Ascending aorta (tissue), 2 donors: ENCODE data around the gene KCNH5. TPM values are rescaled to one million over a fixed set of nuclear protein-coding genes. Genes with fewer than 3 reads are reported as not detected.

ENCODE experiments used
- DNase-seq, 2 donors: peaks; one replicate each; pipeline ENCODE4 v3.0.0-alpha.2; 2019; ENCODE audit warnings: low spot score in 2 of 2
- H3K27ac ChIP-seq, 2 donors: fragments of 200-600 bp; sonication (generic); one replicate each; pipeline ENCODE4 v1.5.1; 2016 to 2017; ENCODE audit warnings: mild to moderate bottlenecking in 1 of 2
- H3K27me3 ChIP-seq: fragments of 200-600 bp; sonication (generic); one replicate; pipeline ENCODE4 v1.5.1; 2017
- H3K36me3 ChIP-seq, 2 donors: fragments of 200-600 bp; sonication (generic); one replicate each; pipeline ENCODE4 v1.5.1; 2016
- H3K4me1 ChIP-seq, 2 donors: fragments of 200-600 bp; sonication (generic); one replicate each; pipeline ENCODE4 v1.5.1; 2016 to 2017; ENCODE audit warnings: mild to moderate bottlenecking in 1 of 2
- H3K4me3 ChIP-seq, 2 donors: fragments of 200-600 bp; sonication (generic); one replicate each; pipeline ENCODE4 v1.5.1; 2016 to 2017; ENCODE audit warnings: mild to moderate bottlenecking in 1 of 2
- H3K9me3 ChIP-seq, 2 donors: fragments of 200-600 bp; sonication (generic); one replicate each; pipeline ENCODE4 v1.5.1; 2016
- intact Hi-C: fragments of 100-400 bp; cut with DNase I; formaldehyde crosslinking; loops from one replicate; pipeline ENCODE4 v1.15.1; 2023
- total RNA-seq: library from RNA; depleted of rRNA; stranded (reverse); fragments of >200 nt; gene quantifications from one replicate; pipeline ENCODE4 v1.1.0, GENCODE V29; 2016
- TF ChIP-seq, protein P1 (sequence below), 3 experiments: fragments of 200-600 bp in 2 of 3; fragments of 450-650 bp in 1 of 3; sonication (generic) in 2 of 3; IDR thresholded peaks; one replicate each; pipeline ENCODE4 v1.5.1; 2016 to 2019; ENCODE audit warnings: antibody characterized with exemption in 3 of 3, mild to moderate bottlenecking in 1 of 3, moderate library complexity in 1 of 3

The KCNH5 gene
- total RNA-seq, 1 donor from 2014 or later: not detected

DNA sequence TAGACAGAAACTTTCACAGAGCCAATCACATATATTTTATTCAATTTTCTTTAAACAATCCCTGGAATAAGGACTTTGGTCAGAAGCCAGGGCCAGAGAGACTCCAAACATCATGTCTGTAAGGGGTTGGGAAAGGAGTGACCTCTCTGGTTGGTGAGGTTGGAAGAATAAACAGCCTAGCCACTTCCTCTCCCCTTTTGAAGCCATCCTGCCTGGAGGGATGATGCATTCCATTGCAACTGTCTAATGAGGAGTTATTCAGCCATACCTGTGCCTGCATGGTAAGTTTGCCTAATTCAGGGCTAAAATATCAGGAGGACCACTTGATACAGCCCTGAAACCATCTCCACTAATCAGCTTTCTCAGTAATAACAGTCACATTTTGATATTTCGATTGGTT lies 299.8 kb downstream of the KCNH5 start:
- no peak for DNase-seq
- Histone ChIP-seq H3K9me3 (no peaks in the 10 kb centered on the region), H3K4me1 (no peaks in the 10 kb centered on the region), H3K27ac (no peak overlapping the region), H3K4me3 (no peak overlapping the region), H3K36me3 (no peaks in the 10 kb centered on the region), H3K27me3 (no peaks in the 10 kb centered on the region)
- TF ChIP-seq, protein P1, sequence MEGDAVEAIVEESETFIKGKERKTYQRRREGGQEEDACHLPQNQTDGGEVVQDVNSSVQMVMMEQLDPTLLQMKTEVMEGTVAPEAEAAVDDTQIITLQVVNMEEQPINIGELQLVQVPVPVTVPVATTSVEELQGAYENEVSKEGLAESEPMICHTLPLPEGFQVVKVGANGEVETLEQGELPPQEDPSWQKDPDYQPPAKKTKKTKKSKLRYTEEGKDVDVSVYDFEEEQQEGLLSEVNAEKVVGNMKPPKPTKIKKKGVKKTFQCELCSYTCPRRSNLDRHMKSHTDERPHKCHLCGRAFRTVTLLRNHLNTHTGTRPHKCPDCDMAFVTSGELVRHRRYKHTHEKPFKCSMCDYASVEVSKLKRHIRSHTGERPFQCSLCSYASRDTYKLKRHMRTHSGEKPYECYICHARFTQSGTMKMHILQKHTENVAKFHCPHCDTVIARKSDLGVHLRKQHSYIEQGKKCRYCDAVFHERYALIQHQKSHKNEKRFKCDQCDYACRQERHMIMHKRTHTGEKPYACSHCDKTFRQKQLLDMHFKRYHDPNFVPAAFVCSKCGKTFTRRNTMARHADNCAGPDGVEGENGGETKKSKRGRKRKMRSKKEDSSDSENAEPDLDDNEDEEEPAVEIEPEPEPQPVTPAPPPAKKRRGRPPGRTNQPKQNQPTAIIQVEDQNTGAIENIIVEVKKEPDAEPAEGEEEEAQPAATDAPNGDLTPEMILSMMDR (IDR thresholded peaks at IDR 0.05): no peak
- intact Hi-C loops: no loop called here

DNA sequence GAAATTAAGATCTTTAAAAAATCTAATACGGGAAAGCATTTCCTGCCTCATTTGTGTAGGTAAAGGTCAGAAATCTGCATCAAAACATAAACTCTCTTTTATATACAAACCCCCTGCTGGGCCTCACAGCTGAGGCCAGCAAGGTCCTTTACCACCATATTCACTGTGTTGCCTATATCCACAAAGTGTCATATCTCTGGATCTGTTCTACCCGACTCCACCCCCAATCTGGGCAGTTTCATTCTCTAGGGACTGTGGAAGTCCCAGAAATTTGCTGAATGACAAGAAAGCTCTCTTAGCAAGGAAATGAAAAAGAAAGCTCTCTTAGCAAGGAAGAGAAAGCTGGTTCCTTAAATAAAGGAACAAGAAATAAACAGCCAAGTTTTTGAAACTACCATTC lies 301.7 kb downstream of the KCNH5 start:
- Histone ChIP-seq H3K36me3 (no peaks in the 10 kb centered on the region), H3K4me3 (no peak overlapping the region), H3K27me3 (no peaks in the 10 kb centered on the region), H3K4me1 (no peaks in the 10 kb centered on the region), H3K27ac (no peak overlapping the region), H3K9me3 (no peaks in the 10 kb centered on the region)
- DNase-seq: no peak
- intact Hi-C loops: no loop called here
- TF ChIP-seq, protein P1 (IDR thresholded peaks at IDR 0.05): no peak

DNA sequence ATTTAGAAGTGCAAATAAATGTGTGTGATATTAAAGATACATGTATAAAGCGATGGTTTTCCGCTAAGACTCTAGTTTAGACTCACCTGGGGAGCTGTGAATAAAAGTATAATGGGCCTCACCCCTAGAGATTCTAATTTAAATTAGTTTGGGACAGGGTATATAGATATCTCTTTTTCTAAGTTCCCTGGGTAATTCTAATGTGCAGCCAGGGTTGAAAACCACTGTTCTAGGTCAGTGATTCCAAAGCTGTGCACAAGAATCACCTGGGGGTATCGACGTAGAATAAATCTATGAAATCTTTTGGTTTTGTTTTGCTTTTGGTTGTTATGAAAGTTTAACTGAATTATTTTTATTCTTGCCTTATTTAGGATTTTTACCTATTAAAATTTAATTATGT lies 302.1 kb downstream of the KCNH5 start:
- no peak overlapping the region for H3K27ac ChIP-seq
- no peaks in the 10 kb centered on the region for H3K9me3 ChIP-seq
- intact Hi-C loops: no loop called here
- H3K4me1 ChIP-seq: no peaks in the 10 kb centered on the region
- H3K4me3 ChIP-seq: no peak overlapping the region
- H3K36me3 ChIP-seq: no peaks in the 10 kb centered on the region
- DNase-seq: no peak
- H3K27me3 ChIP-seq: no peaks in the 10 kb centered on the region
- TF ChIP-seq, protein P1 (IDR thresholded peaks at IDR 0.05): no peak

DNA sequence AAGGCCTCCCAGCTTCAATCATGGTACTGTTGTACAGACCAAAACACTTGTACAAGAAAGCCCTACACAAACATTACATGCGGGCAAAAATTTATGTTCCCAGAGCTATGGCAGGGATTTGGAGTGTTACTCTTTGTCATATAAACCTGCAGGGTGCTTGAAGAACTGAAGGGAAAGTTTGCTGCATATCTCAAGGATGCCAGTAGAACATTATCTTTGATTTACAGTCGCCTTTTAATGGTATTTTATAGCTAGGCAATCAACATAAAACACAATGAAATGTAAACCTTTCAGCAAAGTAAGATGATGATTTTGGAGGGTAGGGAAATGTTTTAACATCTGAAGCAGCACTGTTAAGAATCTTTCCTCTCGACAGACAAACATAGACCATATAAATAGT lies 305.6 kb downstream of the KCNH5 start:
- no peak for DNase-seq
- Histone ChIP-seq H3K4me1 (no peaks in the 10 kb centered on the region), H3K36me3 (no peaks in the 10 kb centered on the region), H3K27ac (no peak overlapping the region), H3K4me3 (no peak overlapping the region), H3K9me3 (no peaks in the 10 kb centered on the region), H3K27me3 (no peaks in the 10 kb centered on the region)
- TF ChIP-seq, protein P1 (IDR thresholded peaks at IDR 0.05): no peak
- intact Hi-C loops: no loop called here

DNA sequence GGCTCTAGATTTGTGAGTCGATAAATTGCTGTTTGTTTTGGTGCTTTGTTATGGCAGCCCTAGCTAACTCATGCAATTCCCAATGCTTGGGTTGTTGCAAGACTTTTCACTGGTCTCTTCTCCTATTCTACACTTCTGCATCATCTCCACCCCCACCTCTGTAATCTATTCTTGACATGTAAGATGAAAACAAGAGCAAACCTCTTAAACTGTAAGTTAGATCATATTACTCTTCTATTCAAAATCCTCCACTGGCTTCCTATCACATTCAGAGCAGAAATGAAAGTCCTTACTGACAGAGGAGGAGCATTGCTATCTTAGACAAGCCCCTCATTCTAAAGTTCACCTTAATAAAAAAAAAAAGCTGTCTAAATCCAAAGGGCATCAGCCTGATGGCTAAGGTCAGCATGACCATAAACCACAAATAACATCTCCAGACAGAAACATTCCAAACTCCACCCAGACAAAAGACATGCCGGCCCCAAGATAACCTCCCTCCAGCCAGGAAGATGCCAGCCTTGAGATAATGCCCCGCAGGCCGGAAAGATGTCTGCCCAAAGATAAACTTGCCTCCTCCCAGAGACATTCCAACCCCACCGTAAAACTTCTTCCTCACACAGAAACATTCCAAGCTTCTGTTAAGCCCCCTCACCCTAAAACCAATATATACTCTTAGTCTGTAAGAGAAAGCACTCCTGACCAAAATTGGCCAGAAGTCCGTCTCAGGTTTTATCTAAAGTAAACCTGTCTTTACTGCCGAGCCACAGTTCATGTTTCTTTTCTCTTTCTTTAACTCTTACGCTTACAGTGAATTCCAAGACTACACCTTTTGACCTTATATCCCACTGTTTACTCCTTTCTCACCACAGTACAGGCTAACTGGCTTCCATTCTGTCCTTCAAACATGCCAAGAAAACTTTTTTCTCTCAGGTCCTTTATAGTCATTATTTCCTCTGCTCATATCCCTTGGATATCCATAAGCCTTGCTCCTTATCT lies 308.9 kb downstream of the KCNH5 start:
- Histone ChIP-seq H3K4me1 (no peaks in the 10 kb centered on the region), H3K4me3 (no peak overlapping the region), H3K27ac (no peak overlapping the region), H3K36me3 (no peaks in the 10 kb centered on the region), H3K9me3 (no peaks in the 10 kb centered on the region), H3K27me3 (no peaks in the 10 kb centered on the region)
- TF ChIP-seq, protein P1 (IDR thresholded peaks at IDR 0.05): no peak
- no peak for DNase-seq
- intact Hi-C loops: no loop called here
